K562 (cell line): ENCODE data around the gene CAPN12. TPM values are rescaled to one million over a fixed set of nuclear protein-coding genes. Genes with fewer than 3 reads are reported as not detected.
A peak's percentile ranks its signal among the peaks of the same experiment; 100 is the strongest.

ENCODE experiments used
- ATAC-seq: fragments of 200-7000 bp; cut with Tn5 transposase; 3 replicates; pipeline ENCODE4 v1.9.1; 2020; ENCODE audit warnings: moderate library complexity
- BruUV-seq: library from RNA; stranded (reverse); fragments of 400-500 nt; replicated peaks from 2 replicates; lab custom pipeline; 2021; lab: Mats Ljungman, UMichigan
- CTCF ChIA-PET: fragments of 300-600 bp; formaldehyde crosslinking; extraction: SDS; loops from one replicate; lab custom pipeline; 2021; ENCODE audit warnings: low intra/inter-chr PET ratio; lab: Yijun Ruan, JAX
- POLR2A ChIA-PET: fragments of 300-600, 350-650 bp; sonication (Branson Sonifier 250); formaldehyde crosslinking; extraction: SDS; loops from one replicate; lab custom pipeline; 2021; ENCODE audit warnings: antibody characterized with exemption, inconsistent platforms; lab: Yijun Ruan, JAX
- DNase-seq, 4 experiments: peaks; one replicate each; pipeline versions ENCODE4 v3.0.0 to v3.0.0-alpha.2; 2011 to 2018; ENCODE audit warnings: low spot score in 3 of 4, mixed read lengths in 3 of 4; ENCODE audit errors: extremely low read depth in 1 of 4
- FAIRE-seq: peaks from 2 replicates; lab custom pipeline; 2011; peaks lifted over from hg19 to GRCh38; lab: Jason Lieb, UNC
- H2AFZ ChIP-seq: 2 replicates; pipeline ENCODE4 v1.6.0; 2011; ENCODE audit warnings: low read depth, low read length, control low read depth, inconsistent platforms
- H3K27ac ChIP-seq: fragments of 200-600 bp; 3 replicates; pipeline ENCODE4 v1.8.0; 2011; ENCODE audit warnings: low read depth, mild to moderate bottlenecking, control low read depth, inconsistent platforms, low read length, moderate library complexity, mixed read lengths; ENCODE audit errors: extremely low read depth
- H3K27me3 ChIP-seq, 2 experiments: fragments of 300-600 bp in 1 of 2; 2 replicates in 1 of 2; 3 replicates in 1 of 2; pipeline versions ENCODE4 v1.6.0 to v1.8.0; 2011; ENCODE audit warnings: inconsistent platforms in 2 of 2, low read length in 2 of 2, mild to moderate bottlenecking in 1 of 2, mixed read lengths in 1 of 2, moderate library complexity in 1 of 2; ENCODE audit not compliant: control insufficient read depth in 2 of 2, insufficient read depth in 2 of 2
- H3K36me3 ChIP-seq: fragments of 300-600 bp; 3 replicates; pipeline ENCODE4 v1.8.0; 2011; ENCODE audit warnings: mild to moderate bottlenecking, low read length, inconsistent platforms; ENCODE audit not compliant: control insufficient read depth, insufficient read depth
- H3K4me1 ChIP-seq, 2 experiments: fragments of 200-600 bp in 1 of 2; replicated peaks in 1 of 2; 2 replicates in 1 of 2; 3 replicates in 1 of 2; pipeline versions ENCODE4 v1.5.1 to v1.8.0; 2011; ENCODE audit warnings: inconsistent platforms in 2 of 2, low read length in 2 of 2, mild to moderate bottlenecking in 1 of 2, mixed read lengths in 1 of 2, moderate library complexity in 1 of 2; ENCODE audit not compliant: control insufficient read depth in 2 of 2, insufficient read depth in 2 of 2
- H3K4me2 ChIP-seq: 2 replicates; pipeline ENCODE4 v1.6.1; 2011; ENCODE audit warnings: low read length, control low read depth, inconsistent platforms, mixed read lengths; ENCODE audit not compliant: insufficient read depth
- H3K4me3 ChIP-seq: fragments of 200-600 bp; sonication (generic), shearing (Covaris generic); 2 replicates; pipeline ENCODE4 v1.5.1; 2016; ENCODE audit warnings: control low read depth, inconsistent platforms
- H3K79me2 ChIP-seq: fragments of 200-600 bp; 3 replicates; pipeline ENCODE4 v1.8.0; 2011; ENCODE audit warnings: low read length, inconsistent platforms; ENCODE audit not compliant: control insufficient read depth, insufficient read depth
- H3K9ac ChIP-seq, 2 experiments: 2 replicates each; pipeline versions ENCODE4 v1.6.0 to v1.6.1; 2011; ENCODE audit warnings: low read depth in 2 of 2, low read length in 2 of 2, control low read depth in 1 of 2, inconsistent platforms in 1 of 2, mild to moderate bottlenecking in 1 of 2, mixed read lengths in 1 of 2; ENCODE audit not compliant: insufficient read depth in 1 of 2
- H3K9me1 ChIP-seq: one replicate; pipeline ENCODE4 v1.6.0; 2011; ENCODE audit warnings: inconsistent platforms, mild to moderate bottlenecking, low read length, moderate library complexity; ENCODE audit not compliant: control insufficient read depth, insufficient read depth
- H3K9me3 ChIP-seq: replicated peaks from 2 replicates; pipeline ENCODE4 v1.5.1; 2011; ENCODE audit warnings: low read depth, low read length, inconsistent platforms; ENCODE audit not compliant: control insufficient read depth, insufficient read depth
- H4K20me1 ChIP-seq: replicated peaks from 2 replicates; pipeline ENCODE4 v1.6.1; 2011; ENCODE audit warnings: low read length, inconsistent platforms, mixed read lengths; ENCODE audit not compliant: control insufficient read depth, insufficient read depth
- HMGXB4 ChIP-seq: sonication (generic); formaldehyde crosslinking; IDR thresholded peaks from 2 replicates; pipeline ENCODE4 v1.8.1; 2023; ENCODE audit warnings: mild to moderate bottlenecking, missing genetic modification reagents
- MIER1 ChIP-seq: fragments of 450-650 bp; IDR thresholded peaks from 2 replicates; pipeline ENCODE4 v1.6.1; 2016; ENCODE audit warnings: antibody characterized with exemption, mild to moderate bottlenecking, low read depth
- TBL1XR1 ChIP-seq, 2 experiments: IDR thresholded peaks; 2 replicates each; pipeline ENCODE4 v1.6.1; 2012; ENCODE audit warnings: improper control_type of control experiment in 2 of 2, low read length in 2 of 2, mild to moderate bottlenecking in 1 of 2
- ZFX ChIP-seq: sonication (generic); formaldehyde crosslinking; IDR thresholded peaks from 2 replicates; pipeline ENCODE4 v1.8.0; 2022; ENCODE audit warnings: mild to moderate bottlenecking, missing genetic modification reagents, moderate library complexity
- WGBS: fragments of 100-300 bp; shearing (Covaris generic); methylation state at CpG from one replicate; pipeline ENCODE4 v1.1.6; 2016; ENCODE audit warnings: low coverage, mixed read lengths; ENCODE audit not compliant: insufficient coverage; ENCODE audit errors: missing lambda C conversion rate; 5-methylcytosine and 5-hydroxymethylcytosine counted together
- in situ Hi-C: fragments of 300-500 bp; cut with MboI; formaldehyde crosslinking; loops from 4 replicates; pipeline ENCODE4 v1.15.0; 2018; ENCODE audit warnings: inconsistent platforms, mixed read lengths
- intact Hi-C: fragments of 100-400 bp; cut with micrococcal nuclease; formaldehyde crosslinking; loops from 2 replicates; pipeline ENCODE4 v1.14.2; 2022
- polyA plus RNA-seq, 8 experiments: library from polyadenylated mRNA; depleted of rRNA in 4 of 8; stranded (reverse) in 5 of 8; unstranded in 3 of 8; fragments of >200 nt; fragmentation: Nextera tagmentation in 2 of 8; fragmentation: Illumina TruSeq in 1 of 8; extraction: Ambion mirVana in 2 of 8; extraction: Trizol in 1 of 8; gene quantifications; 2 replicates each; pipeline versions ENCODE4 v1.2.1 to v1.2.3, GENCODE V29; 2011 to 2014; ENCODE audit warnings: inconsistent platforms in 1 of 8, missing spikeins in 1 of 8
- total RNA-seq, 7 experiments: library from RNA; depleted of rRNA in 6 of 7; stranded (reverse); fragments of >200 nt in 6 of 7; fragmentation: Illumina TruSeq in 2 of 7; extraction: Trizol in 2 of 7; gene quantifications; 2 replicates each; pipeline versions ENCODE4 v1.2.1 to v1.2.3, GENCODE V29; 2011 to 2021; ENCODE audit warnings: low replicate concordance in 1 of 7

The CAPN12 gene
- total and polyA plus RNA-seq, 9 of the 15 experiments (the other 6 are each of a cell fraction or from before 2014, with no cell fraction given), result 0.83 to 7.0 (median 1.6) TPM

GRCh38 chr19:38733241-38733492 lies 11.1 kb downstream of the CAPN12 start:
- in situ Hi-C loops (no loop called here), intact Hi-C loops (loop anchor here (10.0 kb wide), 2 partner anchors 188 to 202 kb away; partner anchors contain the start of genes MRPS12 and SARS2)
- ChIA-PET POLR2A (interaction anchor here (0.5 to 1.6 kb wide), 12 partner anchors 10 to 1837 kb away, joined by 3 to 8 read pairs (median 3); partner anchors contain the start of genes ACTN4 and HNRNPL), CTCF (no interaction called here)
- DNase-seq (no peak), ATAC-seq (no peak), FAIRE-seq (no peak)
- Histone ChIP-seq H3K36me3 (peaks cover 37% of the 10 kb centered on the region; the same call in 2 of the 3 replicates), H3K27me3 (no peaks in the 10 kb centered on the region), H4K20me1 (0 out of 2 replicates have a peak, but pooled peaks cover 3% of the 10 kb centered on the region), H3K79me2 (peaks cover 8% of the 10 kb centered on the region; the same call in 1 of the 3 replicates), H2AFZ (no peak overlapping the region), H3K9me3 (no peaks in the 10 kb centered on the region), H3K4me1 (peaks cover 22 to 65% of the 10 kb centered on the region in 2 experiments), H3K4me3 (no peak overlapping the region), H3K27ac (peak overlapping the region; percentile 26; the same call in 1 of the 3 replicates), H3K9ac (peak overlapping the region in 1 of 2 experiments; percentile 46; a peak in 1 of 4 replicates), H3K9me1 (no peaks in the 10 kb centered on the region), H3K4me2 (no peak overlapping the region)
- 100% methylated on average over 1 of the region's 1 CpG for WGBS
- no TSS peak for BruUV-seq
- TF ChIP-seq MIER1, result no peak
- TF ChIP-seq HMGXB4, result no peak
- 0 out of 2 replicates have a peak, but pooled peaks have one; percentile 11 for TF ChIP-seq ZFX (CRISPR knock-in tag)
- no peak for TF ChIP-seq TBL1XR1 (IDR thresholded peaks at IDR 0.05; ENCODE audit: low read length in 2 of 2)
